HG03565 (cell line): ENCODE results near the gene C16orf74.

Source experiments
- ATAC-seq: cut with Tn5 transposase; IDR thresholded peaks from one replicate; pipeline ENCODE4 v1.9.1; 2021; ENCODE audit warnings: mild to moderate bottlenecking, moderate library complexity; ENCODE audit not compliant: unreplicated experiment

The C16orf74 gene

GRCh38 chr16:85677383-85677967 is 73.4 kb downstream of the C16orf74 start:
- ATAC-seq: no peak

- ATAC-seq: no peak
Measured at GRCh38 chr16:85676466-85676865, 74.4 kb downstream of the C16orf74 start.

- no peak for ATAC-seq
Measured at GRCh38 chr16:85675251-85675874, 75.5 kb downstream of the C16orf74 start.

- no peak for ATAC-seq
Measured at GRCh38 chr16:85674828-85675227, 76.1 kb downstream of the C16orf74 start.

GRCh38 chr16:85674418-85674755 is 76.5 kb downstream of the C16orf74 start:
- no peak for ATAC-seq

- no peak for ATAC-seq
Measured at GRCh38 chr16:85673529-85674417, 77.1 kb downstream of the C16orf74 start.

GRCh38 chr16:85670840-85671239 is 80.1 kb downstream of the C16orf74 start:
- ATAC-seq: no peak

- no peak for ATAC-seq
Measured at GRCh38 chr16:85668676-85669424, 82.0 kb downstream of the C16orf74 start.

GRCh38 chr16:85667841-85668413 is 83.0 kb downstream of the C16orf74 start:
- no peak for ATAC-seq

- no peak for ATAC-seq
Measured at GRCh38 chr16:85667261-85667660, 83.6 kb downstream of the C16orf74 start.

- no peak for ATAC-seq
Measured at GRCh38 chr16:85665929-85666328, 85.0 kb downstream of the C16orf74 start.

GRCh38 chr16:85665373-85665740 is 85.5 kb downstream of the C16orf74 start:
- no peak for ATAC-seq

- ATAC-seq: no peak
Measured at GRCh38 chr16:85664580-85665372, 86.1 kb downstream of the C16orf74 start.

- no peak for ATAC-seq
Measured at GRCh38 chr16:85663891-85664321, 87.0 kb downstream of the C16orf74 start.

GRCh38 chr16:85662976-85663830 is 87.7 kb downstream of the C16orf74 start:
- no peak for ATAC-seq

- no peak for ATAC-seq
Measured at GRCh38 chr16:85662482-85662812, 88.4 kb downstream of the C16orf74 start.

GRCh38 chr16:85661740-85662481 is 89.0 kb downstream of the C16orf74 start:
- ATAC-seq: no peak

- ATAC-seq: no peak
Measured at GRCh38 chr16:85660843-85661739, 89.8 kb downstream of the C16orf74 start.
